HUES48 (cell line): ENCODE data around the gene MBTD1.
"Not testable (repeated sequence)": the region's sequence is repeated elsewhere in the genome, so short reads cannot be mapped to it uniquely, and the experiment has no call there.

Experiments used
- H3K27ac ChIP-seq: one replicate; pipeline ENCODE4 v1.7.0; 2013; ENCODE audit warnings: low read depth, low read length, inconsistent platforms
- H3K27me3 ChIP-seq: 2 replicates; pipeline ENCODE4 v1.6.1; 2013; ENCODE audit warnings: mild to moderate bottlenecking, low read length; ENCODE audit not compliant: control insufficient read depth, insufficient read depth
- H3K36me3 ChIP-seq: 2 replicates; pipeline ENCODE4 v1.6.1; 2013; ENCODE audit warnings: low read length; ENCODE audit not compliant: control insufficient read depth, insufficient read depth
- H3K4me1 ChIP-seq: 2 replicates; pipeline ENCODE4 v1.6.1; 2013; ENCODE audit warnings: mild to moderate bottlenecking, low read length; ENCODE audit not compliant: control insufficient read depth, insufficient read depth
- H3K4me3 ChIP-seq: 2 replicates; pipeline ENCODE4 v1.5.1; 2013; ENCODE audit warnings: mild to moderate bottlenecking, low read depth, low read length
- H3K9ac ChIP-seq: 2 replicates; pipeline ENCODE4 v1.6.1; 2013; ENCODE audit warnings: mild to moderate bottlenecking, low read depth, low read length, moderate library complexity
- H3K9me3 ChIP-seq: 2 replicates; pipeline ENCODE4 v1.6.1; 2013; ENCODE audit warnings: low read length; ENCODE audit not compliant: control insufficient read depth, insufficient read depth

The MBTD1 gene

GRCh38 chr17:51259564-51260236, at the start of gene MBTD1:
TSS of gene MBTD1 (minus strand) at chr17:51260049. CDS start at chr17:51225161, 34,888 bp downstream.
- Histone ChIP-seq H3K9me3 (no peaks in the 10 kb centered on the region), H3K4me1 (peaks cover 16% of the 10 kb centered on the region; the same call in 1 of the 2 replicates), H3K36me3 (peaks cover 57% of the 10 kb centered on the region), H3K9ac (peak within 1 kb of the TSS; percentile 96), H3K27ac (peak within 1 kb of the TSS; percentile 95), H3K27me3 (no peaks in the 10 kb centered on the region), H3K4me3 (peak within 1 kb of the TSS; percentile 90)

GRCh38 chr17:51305182-51305581, 45.3 kb upstream of the MBTD1 start:
- H3K9ac ChIP-seq: no peak overlapping the region
- peaks cover 8% of the 10 kb centered on the region; the same call in 1 of the 2 replicates for H3K9me3 ChIP-seq
- no peaks in the 10 kb centered on the region for H3K36me3 ChIP-seq
- H3K4me1 ChIP-seq: peaks cover 19% of the 10 kb centered on the region
- no peaks in the 10 kb centered on the region for H3K27me3 ChIP-seq
- no peak overlapping the region for H3K4me3 ChIP-seq
- no peak overlapping the region for H3K27ac ChIP-seq

- Histone ChIP-seq H3K27ac (no peak overlapping the region), H3K4me1 (peaks cover 24% of the 10 kb centered on the region), H3K27me3 (no peaks in the 10 kb centered on the region), H3K9ac (no peak overlapping the region), H3K36me3 (peaks cover 31% of the 10 kb centered on the region), H3K4me3 (no peak overlapping the region), H3K9me3 (peaks cover 4% of the 10 kb centered on the region; the same call in 1 of the 2 replicates)
These were observed 40.0 kb upstream of the MBTD1 start for GRCh38 chr17:51299859-51300258.

- Histone ChIP-seq H3K4me3 (no peak overlapping the region), H3K27ac (peak overlapping the region; percentile 18), H3K27me3 (no peaks in the 10 kb centered on the region), H3K4me1 (peaks cover 24% of the 10 kb centered on the region), H3K9me3 (no peaks in the 10 kb centered on the region), H3K9ac (no peak overlapping the region), H3K36me3 (peaks cover 36% of the 10 kb centered on the region)
These were observed 38.9 kb upstream of the MBTD1 start for GRCh38 chr17:51298508-51299371.

- not testable (repeated sequence) for H3K4me3 ChIP-seq, H3K27me3 ChIP-seq, H3K9me3 ChIP-seq, H3K9ac ChIP-seq, H3K4me1 ChIP-seq, H3K27ac ChIP-seq
- peaks cover 75% of the 10 kb centered on the region for H3K36me3 ChIP-seq
These were observed 34.5 kb upstream of the MBTD1 start for GRCh38 chr17:51294338-51294737.

GRCh38 chr17:51289696-51290111, 29.9 kb upstream of the MBTD1 start:
- Histone ChIP-seq H3K36me3 (peaks cover 90% of the 10 kb centered on the region), H3K4me3 (no peak overlapping the region)

GRCh38 chr17:51287412-51287811, 27.6 kb upstream of the MBTD1 start:
- Histone ChIP-seq H3K9me3 (no peaks in the 10 kb centered on the region), H3K27me3 (no peaks in the 10 kb centered on the region), H3K4me3 (no peak overlapping the region), H3K36me3 (peaks cover 90% of the 10 kb centered on the region), H3K27ac (no peak overlapping the region), H3K4me1 (peaks cover 6% of the 10 kb centered on the region; the same call in 1 of the 2 replicates), H3K9ac (no peak overlapping the region)

More at GRCh38 chr17:51289696-51290111, 29.9 kb upstream of the MBTD1 start:
- Histone ChIP-seq H3K4me1 (peaks cover 6% of the 10 kb centered on the region; the same call in 1 of the 2 replicates), H3K27ac (no peak overlapping the region), H3K27me3 (no peaks in the 10 kb centered on the region), H3K9me3 (no peaks in the 10 kb centered on the region), H3K9ac (no peak overlapping the region)

GRCh38 chr17:51279183-51279582, 19.3 kb upstream of the MBTD1 start:
- H3K9me3 ChIP-seq: no peaks in the 10 kb centered on the region
- H3K4me3 ChIP-seq: no peak overlapping the region
- no peaks in the 10 kb centered on the region for H3K4me1 ChIP-seq
- no peak overlapping the region for H3K27ac ChIP-seq
- peaks cover 94% of the 10 kb centered on the region for H3K36me3 ChIP-seq
- no peaks in the 10 kb centered on the region for H3K27me3 ChIP-seq
- no peak overlapping the region for H3K9ac ChIP-seq

- no peaks in the 10 kb centered on the region for H3K9me3 ChIP-seq
- H3K9ac ChIP-seq: no peak overlapping the region
- no peak overlapping the region for H3K27ac ChIP-seq
- H3K4me3 ChIP-seq: no peak overlapping the region
- H3K27me3 ChIP-seq: no peaks in the 10 kb centered on the region
- peaks cover 97% of the 10 kb centered on the region for H3K36me3 ChIP-seq
- H3K4me1 ChIP-seq: no peaks in the 10 kb centered on the region
These were observed 15.5 kb upstream of the MBTD1 start for GRCh38 chr17:51275381-51275780.

GRCh38 chr17:51272812-51273211, 13.0 kb upstream of the MBTD1 start:
- Histone ChIP-seq H3K9ac (no peak overlapping the region), H3K9me3 (no peaks in the 10 kb centered on the region), H3K27me3 (no peaks in the 10 kb centered on the region), H3K4me1 (no peaks in the 10 kb centered on the region), H3K27ac (no peak overlapping the region), H3K36me3 (peaks cover 97% of the 10 kb centered on the region), H3K4me3 (no peak overlapping the region)

- Histone ChIP-seq H3K36me3 (peaks cover 97% of the 10 kb centered on the region), H3K27ac (no peak overlapping the region), H3K9me3 (no peaks in the 10 kb centered on the region), H3K9ac (no peak overlapping the region), H3K4me3 (no peak overlapping the region), H3K4me1 (no peaks in the 10 kb centered on the region), H3K27me3 (no peaks in the 10 kb centered on the region)
These were observed 10.8 kb upstream of the MBTD1 start for GRCh38 chr17:51270636-51271035.
